ENCODE results near the gene HYDIN.
"Not testable (repeated sequence)": the region's sequence is repeated elsewhere in the genome, so short reads cannot be mapped to it uniquely, and the experiment has no call there.

DNA sequence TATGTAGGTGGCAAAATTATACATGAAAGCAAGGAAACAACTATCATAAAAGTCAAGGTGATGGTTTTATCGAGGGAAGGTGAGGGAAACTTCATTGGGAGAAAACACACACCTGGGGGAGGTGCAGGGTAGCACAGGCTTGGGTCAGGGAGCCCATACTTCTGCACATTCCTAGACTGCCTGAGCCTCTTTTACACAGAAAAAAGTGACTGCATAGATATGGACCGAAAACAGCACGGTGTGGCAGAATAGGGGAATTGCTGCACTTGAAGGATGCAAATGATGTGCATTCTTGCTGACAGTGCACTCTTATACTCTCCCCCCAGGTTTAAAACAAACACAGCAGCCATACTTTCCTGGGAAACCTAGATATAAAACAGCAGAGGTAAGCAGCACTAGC is 120.0 kb downstream of the HYDIN start:
- TF ChIP-seq, protein P1, sequence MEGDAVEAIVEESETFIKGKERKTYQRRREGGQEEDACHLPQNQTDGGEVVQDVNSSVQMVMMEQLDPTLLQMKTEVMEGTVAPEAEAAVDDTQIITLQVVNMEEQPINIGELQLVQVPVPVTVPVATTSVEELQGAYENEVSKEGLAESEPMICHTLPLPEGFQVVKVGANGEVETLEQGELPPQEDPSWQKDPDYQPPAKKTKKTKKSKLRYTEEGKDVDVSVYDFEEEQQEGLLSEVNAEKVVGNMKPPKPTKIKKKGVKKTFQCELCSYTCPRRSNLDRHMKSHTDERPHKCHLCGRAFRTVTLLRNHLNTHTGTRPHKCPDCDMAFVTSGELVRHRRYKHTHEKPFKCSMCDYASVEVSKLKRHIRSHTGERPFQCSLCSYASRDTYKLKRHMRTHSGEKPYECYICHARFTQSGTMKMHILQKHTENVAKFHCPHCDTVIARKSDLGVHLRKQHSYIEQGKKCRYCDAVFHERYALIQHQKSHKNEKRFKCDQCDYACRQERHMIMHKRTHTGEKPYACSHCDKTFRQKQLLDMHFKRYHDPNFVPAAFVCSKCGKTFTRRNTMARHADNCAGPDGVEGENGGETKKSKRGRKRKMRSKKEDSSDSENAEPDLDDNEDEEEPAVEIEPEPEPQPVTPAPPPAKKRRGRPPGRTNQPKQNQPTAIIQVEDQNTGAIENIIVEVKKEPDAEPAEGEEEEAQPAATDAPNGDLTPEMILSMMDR (IDR thresholded peaks at IDR 0.05) = not testable (repeated sequence)
- TF ChIP-seq POLR2AphosphoS5, POLR2A (IDR thresholded peaks at IDR 0.05): not testable (repeated sequence)

All from suprapubic skin (tissue), 4 donors.